Measurements from ENCODE around the gene TIMM22. TPM values are rescaled to one million over a fixed set of nuclear protein-coding genes. Genes with fewer than 3 reads are reported as not detected.
A peak's percentile ranks its signal among the peaks of the same experiment; 100 is the strongest.

Gene TIMM22
- total RNA-seq, 4 donors from 2014 or later: 14.4 to 16.1 (median 15.3) TPM

- TF ChIP-seq POLR2A (IDR thresholded peaks at IDR 0.05) (no peak), CTCF (IDR thresholded peaks at IDR 0.05 in 4 of 5, conservative IDR thresholded peaks at IDR 0.05 in 1 of 5) (no peak)
- intact Hi-C loops (cut with DNase I; ENCODE audit: low total_unique reads) (no loop called here), in situ Hi-C loops (cut with MboI; ENCODE audit: low sequenced_read_pairs in 4 of 4) (no loop called here)
- DNase-seq (peak in 1 of 2 donors; percentile 51), ATAC-seq (peak in 1 of 2 donors; percentile 28)
- Histone ChIP-seq H3K27me3 (no peaks in the 10 kb centered on the region), H3K9me3 (no peaks in the 10 kb centered on the region), H3K27ac (peak overlapping the region; percentile 55 to 90 (median 68)), H3K4me3 (peak overlapping the region in 3 of 4 donors; percentile 17 to 32 (median 31)), H3K36me3 (peaks cover 0 to 40% of the 10 kb centered on the region in 2 donors), H3K4me1 (peaks cover 63 to 64% of the 10 kb centered on the region in 2 donors)
Measured at GRCh38 chr17:1005361-1005946, 8.5 kb downstream of the TIMM22 start.

GRCh38 chr17:1006054-1006453 lies 9.1 kb downstream of the TIMM22 start:
- no peak for DNase-seq
- Histone ChIP-seq H3K4me3 (peak overlapping the region in 1 of 4 donors; percentile 31), H3K4me1 (peaks cover 58% of the 10 kb centered on the region in 2 donors), H3K27ac (peak overlapping the region; percentile 55 to 90 (median 68)), H3K36me3 (peaks cover 0 to 44% of the 10 kb centered on the region in 2 donors), H3K9me3 (no peaks in the 10 kb centered on the region), H3K27me3 (no peaks in the 10 kb centered on the region)
- in situ Hi-C loops (cut with MboI; ENCODE audit: low sequenced_read_pairs in 4 of 4): no loop called here
- no peak for TF ChIP-seq CTCF (IDR thresholded peaks at IDR 0.05 in 4 of 5, conservative IDR thresholded peaks at IDR 0.05 in 1 of 5)
- TF ChIP-seq POLR2A (IDR thresholded peaks at IDR 0.05): no peak
- ATAC-seq: no peak
- intact Hi-C loops (cut with DNase I; ENCODE audit: low total_unique reads): no loop called here

GRCh38 chr17:1007310-1008007 lies 10.5 kb downstream of the TIMM22 start:
- peaks cover 0 to 42% of the 10 kb centered on the region in 2 donors for H3K36me3 ChIP-seq
- ATAC-seq: peak; percentile 5 to 10
- TF ChIP-seq CTCF (IDR thresholded peaks at IDR 0.05 in 4 of 5, conservative IDR thresholded peaks at IDR 0.05 in 1 of 5) (no peak), POLR2A (IDR thresholded peaks at IDR 0.05) (no peak)
- H3K9me3 ChIP-seq: no peaks in the 10 kb centered on the region
- peak overlapping the region; percentile 54 to 74 (median 66) for H3K27ac ChIP-seq
- no peak overlapping the region for H3K4me3 ChIP-seq
- DNase-seq: no peak
- intact Hi-C loops (cut with DNase I; ENCODE audit: low total_unique reads): no loop called here
- in situ Hi-C loops (cut with MboI; ENCODE audit: low sequenced_read_pairs in 4 of 4): no loop called here
- H3K27me3 ChIP-seq: no peaks in the 10 kb centered on the region
- H3K4me1 ChIP-seq: peaks cover 43 to 44% of the 10 kb centered on the region in 2 donors

- DNase-seq (peak; percentile 46 to 72), ATAC-seq (peak; percentile 46 to 57)
- no peaks in the 10 kb centered on the region for H3K27me3 ChIP-seq
- peak overlapping the region; percentile 54 to 74 (median 66) for H3K27ac ChIP-seq
- H3K4me1 ChIP-seq: peaks cover 36% of the 10 kb centered on the region in 2 donors
- no peak overlapping the region for H3K4me3 ChIP-seq
- peaks cover 0 to 37% of the 10 kb centered on the region in 2 donors for H3K36me3 ChIP-seq
- no peak for TF ChIP-seq CTCF (IDR thresholded peaks at IDR 0.05 in 4 of 5, conservative IDR thresholded peaks at IDR 0.05 in 1 of 5)
- no peak for TF ChIP-seq POLR2A (IDR thresholded peaks at IDR 0.05)
- in situ Hi-C loops (cut with MboI; ENCODE audit: low sequenced_read_pairs in 4 of 4): no loop called here
- intact Hi-C loops (cut with DNase I; ENCODE audit: low total_unique reads): no loop called here
- H3K9me3 ChIP-seq: no peaks in the 10 kb centered on the region
Measured at GRCh38 chr17:1008008-1008761, 11.3 kb downstream of the TIMM22 start.

Data from gastrocnemius medialis (tissue), 4 donors.